HG03196 (cell line): ENCODE measurements around the gene PPP1R1A.

ENCODE experiments used
- ATAC-seq: cut with Tn5 transposase; IDR thresholded peaks from one replicate; pipeline ENCODE4 v1.9.1; 2021; ENCODE audit not compliant: unreplicated experiment

PPP1R1A gene

GRCh38 chr12:54538136-54538700, 50.2 kb downstream of the PPP1R1A start:
- ATAC-seq, result no peak

DNA sequence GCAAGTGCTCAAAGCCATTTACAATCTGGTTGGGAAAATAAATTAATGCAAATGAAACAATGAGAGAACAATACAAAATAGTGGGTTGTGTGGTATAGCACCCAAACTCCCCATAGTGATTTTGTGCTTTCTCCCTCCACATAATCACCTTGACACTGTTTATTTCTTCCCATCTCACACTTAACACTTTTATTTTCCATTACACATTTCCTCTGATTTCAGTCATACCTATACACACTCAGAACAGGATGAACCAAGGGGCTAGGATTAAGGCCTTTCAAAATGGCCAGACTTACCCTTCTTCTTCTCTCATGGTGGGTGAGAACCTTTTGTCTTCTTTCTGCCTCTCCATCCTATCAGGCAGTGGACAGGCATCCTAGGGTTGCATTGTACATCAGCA, 53.0 kb downstream of the PPP1R1A start:
- ATAC-seq, result no peak

DNA sequence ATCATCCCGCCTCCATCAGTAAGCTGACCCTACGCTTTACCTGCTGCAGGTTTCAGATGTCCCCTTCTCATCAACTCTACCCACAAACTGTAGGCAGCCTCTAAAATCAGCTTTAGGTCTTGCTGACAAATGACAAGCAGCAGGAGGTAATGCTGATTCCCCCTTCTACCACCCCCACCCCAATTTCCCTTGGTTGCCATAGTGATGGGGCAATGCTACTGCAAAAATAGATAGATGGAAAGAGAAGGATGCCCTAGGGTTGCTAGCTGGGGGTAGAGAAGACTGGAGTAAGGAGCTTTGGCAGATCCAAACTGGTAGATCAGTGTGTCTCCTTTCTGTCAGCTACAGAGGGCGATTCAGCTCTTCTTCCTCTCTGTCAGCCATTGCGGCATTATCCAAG, 58.9 kb downstream of the PPP1R1A start:
- ATAC-seq, result no peak
